Measurements from ENCODE around the gene COL4A1. TPM values are rescaled to one million over a fixed set of nuclear protein-coding genes. Genes with fewer than 3 reads are reported as not detected.
"Not testable (repeated sequence)": the region's sequence is repeated elsewhere in the genome, so short reads cannot be mapped to it uniquely, and the experiment has no call there.

Gene COL4A1
- polyA plus RNA-seq, 12 donors = 354 to 839 (median 642) TPM

DNA sequence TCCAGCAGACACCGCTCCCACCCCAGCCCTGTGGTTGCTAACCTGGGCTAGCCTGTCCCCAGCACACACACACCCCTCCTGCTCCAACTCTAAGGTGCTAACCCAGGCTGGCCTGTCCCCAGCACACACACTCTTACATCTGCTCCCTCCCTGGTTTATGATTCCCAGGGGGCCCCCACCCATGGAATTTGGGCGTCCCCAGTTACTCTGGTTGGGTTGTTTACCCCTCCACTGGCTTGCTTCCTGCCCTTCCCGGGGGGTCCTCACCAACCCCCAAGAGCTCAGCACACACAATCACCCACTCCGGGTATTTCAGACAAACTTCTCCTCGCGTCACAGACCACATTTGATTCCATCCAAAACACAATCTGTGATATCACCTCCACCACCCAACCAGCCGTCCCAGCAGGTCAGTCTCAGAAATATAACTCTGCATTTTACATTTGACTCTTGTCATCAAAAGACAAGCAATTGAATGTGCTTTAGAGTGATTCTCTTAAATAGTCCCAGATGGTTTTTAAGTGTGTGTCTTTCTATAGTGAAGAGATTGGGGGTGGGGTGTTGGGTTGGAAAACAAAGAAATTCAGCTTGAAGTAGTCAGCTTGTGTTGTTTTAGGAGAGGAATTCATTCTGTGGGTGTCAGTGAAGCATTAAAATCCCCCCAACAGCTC is 20.2 kb upstream of the COL4A1 start:
- DNase-seq = no peak

DNA sequence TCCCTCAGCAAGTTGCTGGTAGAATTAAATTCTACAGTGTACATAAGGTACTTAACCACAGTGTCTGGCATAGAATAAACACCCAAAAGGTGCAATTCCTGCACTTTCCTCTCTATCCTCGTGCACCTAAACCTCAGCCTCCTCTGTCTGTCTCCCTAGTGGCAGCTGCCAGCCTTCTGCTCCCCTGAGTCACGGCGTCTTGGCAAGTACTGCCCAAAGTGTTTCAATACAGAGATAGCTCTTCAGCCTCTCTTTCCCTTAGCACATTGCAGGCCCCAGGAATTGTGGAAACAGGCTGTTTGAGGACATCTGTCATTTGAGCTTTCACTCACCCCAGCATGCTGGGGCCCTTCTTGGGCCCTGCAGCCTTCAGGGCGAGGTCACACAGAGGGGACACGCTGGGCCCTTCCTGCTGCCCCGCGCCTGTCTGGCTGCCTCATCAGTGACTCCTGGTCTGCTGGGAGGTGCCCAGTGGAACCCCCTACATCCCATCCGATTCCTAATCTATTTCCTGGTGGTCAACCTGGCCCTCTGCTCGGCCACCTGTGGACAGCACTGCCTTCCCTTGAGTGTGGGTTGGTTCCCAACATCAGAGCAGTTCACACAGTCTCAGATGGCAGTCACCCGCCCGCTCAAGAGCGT is 19.4 kb upstream of the COL4A1 start:
- DNase-seq = no peak

DNA sequence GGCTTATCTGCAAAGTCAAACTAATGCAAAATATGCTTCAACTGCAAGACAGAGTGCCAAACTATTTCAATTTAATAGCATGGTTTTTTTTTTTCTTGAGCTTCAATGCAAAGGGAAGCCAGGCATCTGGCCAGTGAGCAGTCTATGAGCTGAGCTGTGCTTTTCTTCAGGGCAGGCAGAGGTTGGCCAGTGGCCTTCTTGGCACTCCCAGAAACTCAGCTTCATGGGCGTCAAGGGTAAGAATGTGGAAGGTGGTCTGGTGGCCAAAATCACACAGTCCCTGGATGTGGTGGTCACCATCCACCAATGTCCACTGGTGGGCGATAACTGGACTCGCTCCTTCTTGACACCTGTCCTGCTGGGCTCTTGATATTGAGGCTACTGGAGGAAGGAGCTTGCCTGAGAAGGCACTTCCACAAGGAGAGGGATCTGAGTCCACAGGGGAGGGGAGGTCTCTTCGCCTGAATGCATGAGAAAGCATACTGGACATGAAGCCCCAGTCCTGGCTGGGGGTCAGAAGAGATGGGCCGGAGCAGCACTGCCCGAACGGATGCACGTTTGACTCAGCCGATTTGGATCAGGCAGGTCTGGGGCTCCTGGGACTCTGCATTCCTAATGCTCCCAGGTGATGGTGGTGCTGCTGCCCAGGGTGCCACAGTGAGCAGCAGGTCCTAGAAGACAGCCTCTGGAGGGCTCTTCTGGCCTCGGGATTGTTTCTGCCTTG is 17.2 kb upstream of the COL4A1 start:
- DNase-seq = no peak

DNA sequence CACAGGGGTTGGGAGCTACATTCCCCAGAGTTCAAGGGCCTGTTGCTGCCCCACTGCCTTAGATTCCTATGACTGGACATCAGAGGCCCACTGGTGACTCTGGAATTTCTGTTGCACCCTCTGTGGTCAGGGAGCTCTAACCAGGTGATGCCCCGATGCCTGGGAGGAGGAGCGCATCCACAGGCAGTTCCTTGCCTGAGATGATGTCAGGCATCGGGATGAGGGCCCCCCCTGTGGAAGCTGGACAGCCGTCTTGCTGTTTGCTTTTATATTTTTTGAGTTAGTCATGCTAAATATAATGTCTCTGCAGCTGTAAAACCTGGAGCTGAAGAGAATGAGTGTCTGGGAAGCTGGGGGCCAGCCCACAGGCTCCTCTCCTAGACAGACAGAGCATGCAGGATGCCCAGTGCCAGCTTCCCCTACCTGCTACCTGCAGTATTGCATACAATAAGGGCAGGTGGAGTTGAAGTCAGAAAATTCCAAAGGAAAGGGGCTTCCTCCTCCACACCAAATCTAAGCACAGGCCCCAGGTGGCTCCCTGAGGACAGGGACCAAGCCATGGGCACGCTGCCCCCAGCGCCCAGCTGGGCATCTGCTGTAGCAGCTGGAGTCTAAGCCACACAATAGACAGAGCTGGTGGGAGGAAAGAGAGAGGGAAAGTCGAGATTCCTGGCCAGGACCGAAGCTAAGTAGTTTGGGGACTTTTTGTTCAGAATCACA is 16.4 kb upstream of the COL4A1 start:
- DNase-seq = no peak

DNA sequence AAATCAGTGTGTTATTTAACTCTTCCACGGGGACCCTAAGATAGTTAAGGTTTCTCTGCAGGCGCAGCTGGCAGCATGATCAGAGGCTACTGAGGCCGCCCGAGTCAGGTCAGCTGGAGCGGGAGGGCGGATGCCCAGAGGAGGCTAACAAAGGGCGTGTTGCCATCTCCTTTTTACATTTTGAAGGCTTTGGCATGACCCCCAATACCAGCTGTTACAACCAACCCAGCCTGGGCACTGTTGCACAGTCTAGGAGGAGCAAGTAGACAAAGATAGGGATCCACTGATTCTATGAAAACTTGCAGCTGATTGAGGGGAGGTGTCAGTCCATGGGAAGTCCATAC is 15.8 kb upstream of the COL4A1 start:
- no peak for DNase-seq

DNA sequence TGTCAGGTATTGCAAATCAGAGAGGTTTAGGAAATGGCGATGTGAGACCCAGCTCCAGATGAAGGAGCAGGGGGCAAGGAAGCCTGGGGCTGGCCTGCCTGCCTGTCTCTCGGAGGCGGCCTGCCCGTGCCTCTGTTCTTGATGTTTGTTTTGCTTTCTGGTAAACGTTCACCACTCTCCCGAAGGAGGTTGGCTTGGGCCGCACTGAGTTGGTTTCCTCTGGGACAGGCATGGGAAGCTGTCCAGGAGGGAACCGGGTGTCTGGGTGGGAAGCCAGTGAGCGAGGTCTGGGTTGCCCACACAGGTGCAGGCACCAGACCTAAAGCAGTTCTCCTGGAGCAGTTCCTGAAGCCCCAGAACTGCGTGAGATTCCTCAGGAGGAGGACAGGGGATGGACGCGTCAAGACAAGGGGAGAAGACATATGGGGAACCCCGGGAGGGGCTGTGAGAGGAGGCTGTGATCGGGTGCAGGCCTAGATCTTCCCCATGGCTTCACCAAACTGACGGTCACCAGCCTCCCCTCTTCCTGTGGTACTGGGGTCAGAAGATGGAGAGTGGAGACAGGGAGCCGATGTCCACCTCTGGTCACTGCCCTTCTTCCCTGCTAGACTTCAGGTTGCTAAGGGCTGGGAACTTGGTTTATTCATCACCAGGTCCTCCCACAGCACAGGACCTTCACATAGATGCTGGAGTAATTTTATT is 15.3 kb upstream of the COL4A1 start:
- DNase-seq = no peak

DNA sequence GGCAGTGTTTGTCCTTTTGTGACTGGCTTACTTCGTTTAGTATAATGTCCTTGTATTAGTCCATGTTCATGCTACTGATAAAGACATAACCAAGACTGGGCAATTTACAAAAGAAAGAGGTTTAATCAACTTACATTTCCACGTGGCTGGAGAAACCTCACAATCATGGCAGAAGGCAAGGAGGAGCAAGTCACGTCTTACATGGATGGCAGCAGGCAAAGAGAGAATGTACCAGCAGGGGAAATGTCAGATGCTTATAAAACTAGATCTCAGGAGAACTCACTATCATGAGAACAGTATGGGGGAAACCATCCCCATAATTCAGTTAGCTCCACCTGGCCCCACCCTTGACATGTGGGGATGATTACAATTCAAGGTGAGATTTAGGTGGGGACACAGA is 14.6 kb upstream of the COL4A1 start:
- not testable (repeated sequence) for DNase-seq

DNA sequence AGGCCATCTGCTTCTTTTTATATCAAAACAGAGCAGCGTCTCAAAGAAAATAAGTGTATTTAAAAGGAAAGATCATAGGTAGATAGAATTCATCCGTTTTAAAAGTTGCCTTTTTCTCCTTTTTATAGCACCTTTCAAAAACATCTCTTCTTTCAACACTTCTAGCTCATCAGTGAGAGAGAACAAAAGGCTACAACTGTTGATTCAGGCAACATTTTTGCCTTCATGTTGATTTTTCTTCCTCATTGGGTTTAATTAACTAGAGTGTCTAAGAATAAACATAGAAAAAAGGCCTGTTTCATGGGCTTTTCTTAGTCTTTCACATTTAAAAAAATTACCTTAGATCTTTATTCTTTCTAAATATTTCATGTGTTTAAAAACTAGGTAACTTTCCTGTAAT is 13.7 kb upstream of the COL4A1 start:
- no peak for DNase-seq

DNA sequence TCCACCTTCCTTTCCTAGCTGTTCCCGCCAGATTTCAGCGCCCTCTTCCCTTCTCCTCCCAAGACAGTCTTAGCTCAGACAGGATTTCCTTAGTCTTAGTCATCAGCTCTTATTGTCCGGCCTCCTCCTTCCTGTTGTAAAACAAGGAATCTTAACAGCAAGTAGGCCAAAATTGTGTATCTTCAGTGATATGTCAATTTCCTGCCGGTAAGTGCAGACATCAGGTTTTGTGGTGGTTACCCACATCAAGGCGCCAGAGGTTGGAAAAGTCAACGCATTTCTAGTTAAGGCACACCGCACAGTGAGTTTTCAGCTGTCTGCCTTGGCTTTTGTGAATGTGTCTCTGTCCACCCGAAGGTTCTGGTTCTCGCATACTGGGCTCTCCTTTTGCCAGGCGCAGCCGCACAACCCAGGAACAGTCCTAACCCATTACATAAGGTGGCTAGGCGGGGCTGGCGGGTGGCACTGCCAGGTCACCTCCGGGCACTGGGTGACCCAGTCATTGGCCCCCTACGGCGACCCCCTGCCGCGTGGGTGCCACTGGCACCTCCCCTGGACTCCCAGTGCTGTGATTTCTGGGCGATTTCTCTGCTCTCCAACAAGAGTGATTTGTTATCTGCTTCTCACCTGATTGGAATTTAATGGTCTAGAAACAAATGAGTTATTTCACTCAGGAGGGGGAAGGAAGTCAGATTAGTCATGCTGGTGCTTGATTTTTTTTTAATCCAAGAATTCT is 13.0 kb upstream of the COL4A1 start:
- DNase-seq = no peak

DNA sequence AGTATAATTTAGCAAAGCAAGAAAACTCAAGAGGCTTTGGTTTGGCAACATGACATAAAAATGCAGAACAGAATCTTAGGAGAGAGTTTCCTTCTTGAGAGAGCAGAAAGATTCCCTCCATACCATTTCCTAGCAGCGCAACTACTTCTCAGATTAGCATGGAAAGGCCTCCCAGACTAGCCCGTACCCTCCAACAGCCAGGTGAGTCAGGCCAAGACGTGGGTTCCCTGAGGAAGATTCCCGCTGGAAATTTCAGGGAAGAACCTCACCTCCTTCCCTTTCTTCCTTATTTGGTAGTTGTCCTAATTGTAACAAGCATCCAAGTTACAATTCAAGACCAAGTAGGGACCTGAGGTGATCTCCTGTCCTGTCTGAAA is 12.4 kb upstream of the COL4A1 start:
- DNase-seq = no peak

DNA sequence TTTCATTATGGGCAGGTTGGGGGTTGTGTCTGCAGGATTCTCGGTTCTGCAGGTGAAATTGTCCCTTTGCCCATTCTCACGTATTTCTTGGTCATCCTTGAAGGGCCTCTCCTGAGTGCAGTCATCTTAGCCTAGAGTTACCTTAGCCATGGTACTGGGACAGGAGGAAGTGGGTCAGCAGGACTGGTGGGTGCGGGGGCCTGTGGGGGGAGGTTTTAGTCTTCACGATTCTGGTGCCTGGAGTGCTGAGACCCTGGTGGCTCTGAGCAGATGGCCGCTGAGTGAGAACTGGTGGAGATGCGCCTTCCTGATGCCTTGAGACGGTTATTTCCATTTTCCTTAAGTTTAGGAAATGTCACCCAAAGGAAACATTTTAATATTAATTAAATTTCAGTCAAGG is 12.0 kb upstream of the COL4A1 start:
- DNase-seq = no peak

DNA sequence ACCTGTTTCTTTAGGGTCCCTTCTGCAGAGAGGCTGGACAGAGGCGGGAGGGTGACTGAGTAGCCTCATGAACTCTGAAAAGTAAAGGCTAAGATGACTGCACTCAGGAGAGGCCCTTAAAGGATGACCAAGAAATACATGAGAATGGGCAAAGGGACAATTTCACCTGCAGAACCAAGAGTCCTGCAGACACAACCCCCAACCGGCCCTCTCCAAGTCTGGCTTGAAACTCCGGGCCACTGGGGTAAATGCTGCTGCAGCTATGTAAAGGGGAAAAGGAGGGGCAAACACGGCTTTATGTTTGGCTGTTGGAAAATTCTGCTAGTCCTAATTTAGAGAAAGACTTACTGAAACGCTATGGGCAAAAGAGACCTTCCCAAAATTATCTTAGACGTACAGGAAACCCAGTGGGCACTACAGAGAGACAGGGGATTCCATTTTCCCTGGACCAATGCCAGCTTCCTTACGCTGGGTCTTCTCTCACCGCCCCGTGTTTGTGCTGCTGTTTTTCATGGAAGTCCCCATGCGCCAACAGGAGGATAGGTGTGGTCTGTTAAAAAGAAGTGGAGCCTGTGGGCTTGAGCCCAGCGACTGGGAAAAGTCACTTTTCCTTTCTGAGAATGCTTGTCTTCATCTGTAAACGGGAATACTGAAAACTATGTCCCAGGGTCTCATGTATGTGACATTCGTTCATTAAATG is 10.7 kb upstream of the COL4A1 start:
- DNase-seq = no peak

DNA sequence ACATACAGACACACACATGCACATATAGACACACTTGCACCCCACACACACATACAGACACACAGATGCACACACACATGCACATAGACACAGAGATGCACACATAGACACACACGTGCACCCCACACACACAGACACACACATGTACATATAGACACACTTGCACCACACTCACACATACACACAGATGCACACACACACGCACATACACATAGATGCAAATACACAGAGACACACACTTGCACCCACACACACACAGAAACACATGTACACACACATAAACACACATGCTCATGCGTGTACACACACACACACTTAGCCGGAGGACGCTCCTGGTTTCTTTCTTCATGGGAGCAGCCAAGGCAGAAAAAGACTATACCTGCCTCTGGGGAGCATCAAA is 10.1 kb upstream of the COL4A1 start:
- no peak for DNase-seq

DNA sequence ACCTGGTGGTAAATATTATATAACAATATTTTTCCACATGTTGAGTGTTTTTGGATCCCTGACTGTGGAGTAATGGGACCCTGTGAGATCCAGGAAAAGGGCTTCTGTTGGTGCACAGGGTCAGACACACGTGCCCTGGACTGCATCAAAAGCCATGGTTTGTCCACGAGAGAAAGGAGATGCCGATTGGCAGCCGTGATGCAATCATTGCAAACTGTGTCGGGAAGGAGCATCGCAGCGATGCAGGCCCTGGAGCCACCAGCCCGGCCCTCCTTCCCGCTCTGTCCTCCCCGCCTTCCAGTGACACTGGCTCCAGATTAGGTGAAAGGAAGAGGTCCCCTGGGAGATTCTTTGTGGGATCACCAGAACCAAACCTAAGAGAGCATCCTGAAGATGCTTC is 9.2 kb upstream of the COL4A1 start:
- DNase-seq = no peak

DNA sequence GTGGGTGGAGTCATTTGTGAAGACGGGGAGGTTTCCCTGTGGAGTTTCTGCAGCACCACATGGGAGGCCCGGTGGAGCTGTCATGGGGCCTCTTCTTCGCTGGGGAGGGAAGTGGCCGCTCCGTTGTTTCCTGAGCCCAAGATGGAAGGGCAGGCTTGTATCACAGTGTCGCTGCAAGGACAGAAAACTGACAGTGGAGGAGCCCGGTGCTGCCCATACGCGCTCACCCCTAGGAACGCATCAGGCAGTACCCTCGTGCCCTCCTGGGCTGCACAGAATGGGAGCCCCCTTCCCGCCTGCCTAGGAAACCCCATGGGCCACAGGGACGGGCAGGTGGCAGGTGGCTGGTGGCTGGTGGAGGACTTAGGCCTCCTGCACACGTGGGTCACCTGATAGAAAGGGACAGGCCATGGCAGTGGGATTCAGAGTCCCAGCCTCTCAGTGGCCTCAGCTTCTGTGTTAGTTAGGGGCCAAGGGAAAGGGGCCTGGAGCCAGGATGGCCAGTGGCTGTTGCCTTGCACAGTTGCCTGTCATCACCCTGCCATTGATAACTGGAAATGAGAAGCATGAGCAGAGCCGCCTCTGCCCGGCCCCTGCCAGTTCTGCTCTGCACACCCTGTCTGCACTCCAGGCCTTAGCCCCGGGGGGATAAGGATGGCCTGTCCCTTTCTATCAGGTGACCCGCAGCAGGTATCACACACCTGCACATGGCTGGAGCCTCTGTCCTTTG is 7.7 kb upstream of the COL4A1 start:
- DNase-seq = no peak

DNA sequence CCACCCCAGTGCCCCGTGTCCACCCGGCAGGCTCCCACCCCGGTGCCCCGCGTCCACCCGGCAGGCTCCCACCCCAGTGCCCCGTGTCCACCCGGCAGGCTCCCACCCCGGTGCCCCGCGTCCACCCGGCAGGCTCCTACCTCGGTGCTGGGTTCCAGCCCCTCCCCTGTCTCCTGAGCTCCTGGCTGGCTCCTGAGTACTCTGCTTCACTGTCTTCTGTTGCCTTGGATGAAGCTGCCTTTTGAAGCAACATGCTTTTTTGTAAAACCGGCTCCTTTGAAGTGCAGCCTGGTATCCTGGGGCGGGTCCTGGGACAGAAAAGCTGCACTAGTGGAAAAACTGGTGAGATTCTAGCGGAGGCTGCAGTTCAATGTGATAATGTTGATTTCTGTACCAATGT is 6.8 kb upstream of the COL4A1 start:
- not testable (repeated sequence) for DNase-seq

DNA sequence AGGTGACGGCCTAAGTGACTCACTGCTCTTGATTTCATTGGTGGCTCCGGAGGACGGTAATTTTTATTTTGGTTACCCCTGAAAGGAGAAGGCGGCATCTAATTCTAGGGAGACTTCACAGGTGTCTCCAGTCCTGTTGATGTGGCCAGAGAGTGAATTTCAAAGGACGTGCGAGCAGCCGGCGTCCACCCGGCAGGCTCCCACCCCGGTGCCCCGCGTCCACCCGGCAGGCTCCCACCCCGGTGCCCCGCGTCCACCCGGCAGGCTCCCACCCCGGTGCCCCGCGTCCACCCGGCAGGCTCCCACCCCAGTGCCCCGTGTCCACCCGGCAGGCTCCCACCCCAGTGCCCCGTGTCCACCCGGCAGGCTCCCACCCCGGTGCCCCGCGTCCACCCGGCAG is 6.3 kb upstream of the COL4A1 start:
- DNase-seq = not testable (repeated sequence)

DNA sequence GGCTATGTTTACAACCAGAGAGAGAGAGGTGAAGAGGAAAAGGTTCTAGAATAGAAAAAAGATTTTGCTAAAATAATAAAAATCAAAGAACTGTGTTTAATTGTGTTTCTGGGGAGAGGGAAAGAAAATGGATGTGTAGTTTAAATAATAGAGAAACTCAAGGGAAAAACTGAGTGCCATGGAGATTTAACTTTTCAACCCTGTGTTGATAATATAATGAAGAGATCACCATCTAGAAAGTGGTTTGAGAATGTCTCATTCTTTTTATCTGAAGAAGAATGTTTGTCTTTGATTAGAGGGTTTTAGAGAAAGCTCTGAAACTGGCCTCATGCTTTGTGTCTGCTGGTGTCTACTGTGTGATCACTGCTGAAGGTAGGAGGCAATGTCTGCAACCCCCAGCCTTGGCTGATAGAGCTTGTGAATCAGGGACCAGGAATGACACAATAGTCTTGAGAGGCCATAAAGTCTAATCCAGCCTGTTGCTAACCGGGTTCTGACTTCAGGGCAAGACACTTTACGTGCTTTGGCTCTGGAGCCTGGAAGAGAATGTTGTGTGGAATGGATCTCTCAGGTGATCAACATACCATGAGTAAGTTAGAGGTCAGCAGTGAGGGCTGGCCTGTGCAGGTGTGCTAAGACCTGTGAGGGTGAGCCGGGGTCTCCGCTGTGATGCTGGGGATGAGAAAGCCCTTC is 5.5 kb upstream of the COL4A1 start:
- no peak for DNase-seq
